Activated gamma-delta T cell (primary cell): ENCODE measurements around the gene MRPL9.

Experiments
- DNase-seq: peaks from one replicate; lab custom pipeline; 2025; lab: John Stamatoyannopoulos, UW
- total RNA-seq, 2 donors: gene quantifications; one replicate each; lab custom pipeline; 2026; lab: John Stamatoyannopoulos, UW

MRPL9 gene
- total RNA-seq, result 61.3 to 61.8 reads per million in 2 donors

DNA sequence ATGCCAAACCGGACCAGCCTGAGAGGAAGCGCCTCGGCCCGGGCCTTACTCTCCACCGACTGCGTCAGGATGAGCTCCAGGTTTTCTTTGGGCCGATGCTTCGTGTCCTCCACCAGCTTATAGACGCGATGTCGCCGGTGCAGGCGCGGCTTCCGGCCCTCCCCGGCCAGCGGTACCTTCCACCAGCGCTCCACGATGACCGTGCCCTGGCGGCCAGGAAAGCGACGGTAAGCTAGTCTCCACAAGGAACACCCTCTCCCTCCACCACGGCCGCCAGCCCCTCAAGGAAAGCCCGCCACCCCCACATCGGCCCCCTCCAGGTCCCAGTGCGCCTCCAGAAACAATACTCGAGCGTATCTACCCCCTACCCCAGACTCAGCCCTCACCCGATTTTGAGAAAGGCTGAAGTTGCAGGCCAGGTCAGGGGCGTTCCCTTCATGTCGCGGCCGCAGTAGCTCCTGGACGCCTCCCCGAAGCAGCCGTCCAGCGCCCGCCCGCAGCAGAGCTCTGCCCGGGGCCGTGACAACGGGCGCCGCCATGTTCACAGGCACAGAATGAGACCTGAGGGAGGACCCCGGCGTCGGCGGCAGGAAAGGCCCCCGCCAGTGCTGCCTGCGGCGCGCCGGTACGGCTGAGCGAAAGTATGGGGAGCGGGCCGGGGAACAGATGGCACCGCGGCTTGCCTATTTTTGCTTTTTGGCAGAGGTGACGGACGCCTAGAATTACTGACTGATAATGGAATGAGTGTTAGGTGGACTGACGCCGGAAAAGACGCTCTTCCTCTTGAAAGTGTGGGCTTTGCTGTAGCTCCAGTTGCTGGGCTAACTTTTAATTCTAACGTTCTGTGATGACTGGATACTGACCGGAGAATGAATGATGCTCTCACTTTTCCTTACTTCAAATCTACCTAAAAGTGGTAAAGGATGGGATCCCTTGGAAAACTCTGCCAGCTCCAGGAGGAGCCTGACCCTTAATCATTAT is at the start of gene MRPL9:
MRPL9 (minus strand) TSS at position 556 of the 981 bp plus-strand sequence; CDS start at position 539, 17 bp downstream.
- peak; percentile 74 for DNase-seq

DNA sequence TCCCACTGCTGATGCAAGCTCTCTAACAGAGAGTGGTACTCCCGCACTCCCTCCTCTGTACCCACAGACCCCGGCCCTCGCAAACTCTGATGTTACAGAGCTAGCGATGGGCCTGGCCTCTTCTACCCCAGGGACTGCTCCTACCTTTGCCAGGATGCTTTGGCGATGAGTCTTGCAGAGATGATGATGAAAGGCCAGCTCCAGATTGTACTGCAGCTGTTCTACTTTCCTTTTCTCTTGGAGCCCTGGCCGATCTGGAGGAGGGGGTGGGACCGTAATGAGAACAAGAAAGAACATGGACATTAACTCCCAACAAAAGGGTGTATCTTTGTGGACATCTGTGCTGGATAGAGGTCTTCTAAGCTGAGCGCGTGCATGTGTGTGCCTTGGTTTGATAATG is 47.9 kb upstream of the MRPL9 start:
- DNase-seq, result no peak

DNA sequence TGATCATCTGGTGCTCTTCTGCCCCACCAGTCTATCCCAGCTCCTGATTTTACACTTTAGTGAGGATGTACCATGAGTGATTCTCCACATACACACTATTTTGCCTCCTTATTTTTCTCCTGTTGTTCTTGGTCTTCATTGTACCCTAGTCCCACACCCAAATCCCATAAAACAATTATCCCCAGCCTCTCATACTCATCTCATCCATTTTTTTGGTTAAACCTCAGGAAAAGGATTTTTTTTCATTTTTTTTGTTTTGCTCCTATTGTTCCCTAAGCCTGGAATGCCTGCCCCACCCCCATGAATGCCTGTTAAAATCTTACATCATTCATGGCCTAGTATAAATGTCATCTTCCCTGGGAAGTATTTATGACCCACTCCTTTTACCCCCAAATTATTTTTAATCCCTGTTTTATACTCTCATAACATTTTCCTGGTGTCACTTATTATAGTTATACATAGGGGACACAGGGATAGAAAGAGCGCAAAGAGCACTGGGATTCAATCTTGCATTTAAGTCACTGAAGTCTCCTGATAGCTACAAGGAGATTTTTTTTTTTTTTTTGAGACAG is 46.8 kb upstream of the MRPL9 start:
- no peak for DNase-seq

DNA sequence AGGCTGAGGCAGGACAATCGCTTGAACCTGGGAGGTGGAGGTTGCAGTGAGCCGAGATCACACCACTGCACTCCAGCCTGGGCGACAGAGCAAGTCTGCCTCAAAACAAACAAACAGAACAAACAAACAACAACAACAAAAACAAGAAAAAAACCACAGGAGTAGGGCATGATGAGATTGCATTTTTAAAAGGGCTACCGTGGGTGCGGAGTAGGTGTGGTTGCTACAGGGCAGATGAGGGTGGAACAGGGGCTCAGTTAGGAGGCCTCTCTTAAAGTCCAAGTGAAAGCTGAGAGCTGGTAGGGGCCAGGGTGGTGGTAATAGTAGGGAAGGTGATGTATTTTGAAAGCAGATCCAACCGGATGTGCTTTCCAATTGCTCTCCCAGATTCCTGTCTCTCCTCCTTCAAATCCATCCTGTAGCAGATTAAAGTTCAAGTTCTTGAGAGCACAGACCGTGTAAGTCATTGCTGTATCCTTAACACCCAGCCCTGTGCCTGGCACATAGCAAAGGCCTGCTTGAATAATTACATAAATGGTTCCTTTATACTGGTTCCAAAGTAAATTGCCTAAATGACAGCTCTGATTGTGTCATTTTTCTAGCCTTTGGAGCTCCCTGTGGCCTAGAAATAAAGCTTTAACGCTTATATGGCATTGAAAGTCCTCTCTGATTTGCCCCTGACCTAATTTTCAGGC is 46.1 kb upstream of the MRPL9 start:
- DNase-seq, result no peak

DNA sequence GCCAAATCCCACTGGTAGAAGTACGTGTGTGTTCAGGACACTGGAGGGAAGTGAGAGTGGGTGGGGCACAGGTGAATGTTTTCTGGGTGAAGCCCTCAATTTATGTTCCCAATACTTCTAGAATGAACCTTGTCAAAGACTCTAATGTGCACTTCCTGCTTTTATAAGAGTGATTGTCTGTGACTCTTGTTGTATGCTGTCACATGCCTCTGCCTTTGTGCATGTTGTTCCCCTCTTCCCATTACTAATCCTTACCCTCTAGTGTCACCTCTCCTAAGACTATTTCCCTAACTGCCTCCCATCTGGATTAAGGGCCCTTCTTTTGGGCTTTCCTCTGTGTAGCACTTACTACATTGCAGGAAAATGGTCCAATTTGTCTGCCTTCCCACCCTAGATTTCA is 44.5 kb upstream of the MRPL9 start:
- no peak for DNase-seq

DNA sequence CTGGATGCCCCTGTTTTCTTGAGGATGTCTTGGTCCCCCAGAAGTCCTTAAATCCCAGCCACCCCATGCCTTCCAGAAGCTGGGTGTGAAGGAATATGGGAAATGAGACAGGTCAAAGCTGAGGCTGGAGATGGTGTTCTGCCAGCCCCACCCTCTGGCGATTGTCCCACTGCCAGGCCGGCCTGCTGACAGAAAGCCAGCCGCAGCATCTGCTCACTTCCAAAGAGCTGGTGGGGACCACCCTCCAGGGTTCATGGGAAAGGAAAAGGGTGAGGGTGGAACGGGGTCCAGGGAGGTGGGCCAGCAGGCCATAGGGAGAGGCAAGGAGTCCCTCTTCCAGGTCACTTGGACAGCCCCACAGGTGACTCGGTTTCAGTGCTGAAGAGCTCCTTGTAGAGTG is 43.8 kb upstream of the MRPL9 start:
- DNase-seq, result no peak

DNA sequence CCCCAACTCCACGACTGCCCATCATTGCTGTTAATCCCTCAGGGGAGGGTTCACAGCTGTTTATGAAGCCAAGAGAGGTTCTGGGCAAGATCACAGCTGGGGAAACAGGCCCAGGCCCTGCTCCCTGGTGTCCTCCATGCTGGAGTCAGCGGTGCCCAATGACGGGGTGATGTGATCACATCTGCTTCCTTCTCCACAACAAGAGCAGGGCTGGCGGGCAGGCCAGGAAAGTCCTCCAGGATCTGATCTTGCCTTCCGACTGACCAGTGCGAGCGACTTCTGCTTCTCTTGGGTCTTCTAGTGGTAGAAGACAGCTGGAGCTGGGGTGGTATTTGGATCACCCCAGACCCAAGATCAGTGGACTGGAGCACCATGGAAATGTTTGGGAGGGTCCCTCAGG is 42.9 kb upstream of the MRPL9 start:
- no peak for DNase-seq

DNA sequence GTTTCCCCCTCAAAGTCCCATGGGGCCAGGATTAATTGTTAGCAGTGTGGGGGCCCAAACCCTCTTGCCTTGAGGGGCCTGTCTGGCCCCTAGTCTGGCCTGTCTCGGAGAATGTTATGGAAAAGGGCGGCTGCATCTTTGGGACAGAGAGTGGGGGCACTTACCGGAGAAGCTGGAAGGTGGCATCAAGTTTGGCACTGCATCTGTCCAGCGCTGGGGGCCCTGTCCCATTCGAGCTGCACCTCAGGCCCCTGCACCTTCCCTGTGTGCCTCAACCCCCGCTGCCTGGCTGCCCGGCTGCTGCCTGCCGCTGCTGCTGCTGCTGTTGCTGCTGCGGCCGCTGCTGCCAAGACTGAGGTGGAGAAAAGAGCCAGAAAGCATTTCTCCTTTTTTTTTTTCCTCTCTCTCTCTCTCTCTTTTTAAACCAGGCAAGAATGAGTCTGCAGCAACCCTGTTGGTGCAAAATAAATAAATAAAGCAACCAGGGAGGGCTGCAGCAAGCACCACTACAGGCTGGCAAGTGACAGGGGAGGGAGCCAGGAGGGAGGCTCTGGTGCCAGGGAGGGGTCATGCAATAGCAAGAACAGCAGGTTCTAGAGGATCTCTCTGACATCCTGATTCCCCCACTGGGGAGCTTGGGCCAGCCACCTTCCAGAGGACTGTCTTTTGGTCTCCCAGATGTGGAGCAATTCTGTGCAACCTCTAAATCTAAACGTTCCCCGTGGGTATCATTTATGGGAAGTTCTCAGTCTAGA is 41.9 kb upstream of the MRPL9 start, which contains the start of gene LINGO4:
LINGO4 (minus strand) TSS at position 354 of the 755 bp plus-strand sequence. CDS start 2,715 bp downstream, outside the sequence.
- DNase-seq, result no peak

DNA sequence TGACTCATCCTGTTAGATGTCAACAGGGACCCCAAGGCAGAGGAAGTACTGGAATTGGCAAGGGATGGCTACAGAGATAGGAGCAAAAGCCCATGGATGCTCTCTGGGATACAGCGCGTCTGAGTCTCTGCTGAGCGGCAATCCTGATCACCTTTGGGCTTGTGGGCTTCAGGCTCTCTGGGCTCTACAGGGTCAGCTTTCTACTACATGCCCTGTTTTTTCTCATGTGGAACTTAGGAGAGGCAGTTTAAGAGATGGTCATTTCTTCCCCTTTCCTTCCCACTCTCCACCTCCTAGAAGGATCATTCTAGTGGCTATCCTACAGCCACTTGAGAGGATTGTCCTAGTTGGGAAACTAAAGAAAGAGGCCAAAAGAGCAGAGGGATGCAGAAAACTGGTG is 40.6 kb upstream of the MRPL9 start:
- DNase-seq, result no peak

DNA sequence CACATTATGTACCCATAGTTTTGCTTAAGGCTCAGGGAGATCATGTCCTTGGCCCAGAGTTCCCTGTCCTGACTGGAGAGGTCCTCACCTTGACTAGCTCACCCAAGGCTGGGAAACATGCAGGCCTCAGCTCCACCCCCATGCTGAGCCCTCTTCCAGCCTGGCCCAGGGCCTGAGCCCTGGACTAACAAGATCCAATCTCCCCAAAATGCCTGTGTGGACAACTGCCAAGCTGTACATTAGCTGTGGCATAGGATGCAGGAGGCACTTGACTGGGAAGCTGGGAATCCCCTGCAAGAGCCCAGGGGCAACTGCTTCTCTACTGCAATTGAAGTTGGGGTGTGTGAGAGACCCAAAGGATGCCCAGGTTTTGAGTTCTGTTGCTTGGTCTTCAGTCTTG is 39.9 kb upstream of the MRPL9 start:
- no peak for DNase-seq

DNA sequence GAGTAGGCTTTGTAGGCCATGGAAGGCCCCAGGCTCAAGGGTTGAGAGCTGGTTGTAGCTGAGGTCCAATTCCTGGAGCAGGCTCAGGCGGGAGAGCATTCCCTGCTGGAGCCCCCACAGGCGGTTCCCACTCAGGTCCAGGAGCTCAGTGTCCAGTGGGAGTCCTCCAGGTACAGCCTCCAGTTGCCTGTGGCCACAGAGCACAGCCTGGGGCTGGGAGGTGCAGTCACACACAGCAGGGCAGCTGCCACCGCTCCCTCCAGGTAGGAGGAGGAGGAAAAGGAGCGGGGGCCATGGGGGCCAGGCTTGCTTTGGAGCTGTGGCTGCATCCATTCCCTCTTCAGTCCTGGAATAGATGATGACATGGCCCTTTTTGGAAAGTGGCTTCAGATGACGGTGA is 39.1 kb upstream of the MRPL9 start:
- no peak for DNase-seq

DNA sequence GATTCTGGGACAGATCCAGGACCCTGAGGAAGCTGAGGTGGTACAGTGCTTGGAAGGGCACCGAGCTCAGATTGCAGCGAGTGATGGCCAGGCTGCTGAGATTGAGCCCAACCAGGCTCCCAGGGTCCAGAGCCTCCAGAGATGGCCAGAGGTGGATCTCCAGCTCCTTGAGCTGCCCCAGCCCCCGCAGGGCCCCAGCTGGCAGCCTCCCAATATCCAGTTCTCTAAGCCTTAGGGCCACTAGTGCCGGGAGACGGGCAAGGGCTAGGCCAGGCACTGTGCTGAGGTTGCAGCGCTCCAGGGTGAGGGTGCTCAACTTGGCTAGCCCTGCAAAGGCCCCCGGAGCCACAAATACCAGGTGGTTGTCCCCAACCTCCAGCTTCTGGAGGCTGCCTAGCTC is 38.5 kb upstream of the MRPL9 start:
- DNase-seq, result no peak

DNA sequence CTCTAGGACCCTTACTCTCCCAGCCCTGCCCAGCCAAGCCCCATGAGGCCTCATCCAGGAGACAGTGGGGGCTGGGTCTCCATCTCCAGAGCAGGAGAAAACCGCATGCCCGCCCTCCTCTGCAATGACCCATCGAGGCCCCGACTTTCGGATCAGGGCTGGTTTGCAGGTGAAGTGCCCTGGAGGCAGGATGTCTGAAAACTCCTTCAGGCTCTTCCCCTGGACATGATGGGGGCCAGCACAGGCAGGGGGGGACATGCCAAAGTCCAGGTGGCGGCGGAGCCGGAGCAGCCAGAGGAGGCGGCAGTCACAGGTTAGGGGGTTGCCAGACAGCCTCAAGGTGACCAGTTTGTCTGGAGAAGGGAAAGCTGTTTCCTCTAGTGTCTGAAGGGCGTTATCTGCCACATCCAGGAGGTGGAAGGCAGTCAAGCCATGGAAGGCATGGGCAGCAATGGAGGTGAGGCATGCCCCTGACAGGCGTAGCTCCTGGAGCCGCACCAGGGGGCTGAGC is 38.1 kb upstream of the MRPL9 start:
- DNase-seq, result no peak

DNA sequence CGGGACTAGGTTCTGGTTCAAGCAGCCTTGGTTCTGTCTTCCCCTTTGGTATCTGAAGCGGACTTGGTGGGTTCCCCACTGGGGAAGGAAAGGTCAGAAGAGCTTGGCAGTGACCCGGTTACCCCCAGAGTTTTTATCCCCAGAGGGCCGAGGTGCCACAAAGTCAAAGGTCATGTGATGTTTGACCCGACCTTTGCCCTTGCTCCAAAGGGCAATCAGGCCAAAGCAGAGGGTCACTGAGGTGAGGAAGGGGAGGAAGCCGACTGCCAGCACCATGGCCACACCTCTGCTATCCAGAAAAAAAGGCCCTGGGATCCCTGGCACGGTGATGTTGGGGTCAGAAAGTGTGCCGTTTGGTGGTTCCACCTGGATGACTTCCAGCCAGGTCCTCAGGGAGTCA is 37.5 kb upstream of the MRPL9 start:
- DNase-seq, result no peak

DNA sequence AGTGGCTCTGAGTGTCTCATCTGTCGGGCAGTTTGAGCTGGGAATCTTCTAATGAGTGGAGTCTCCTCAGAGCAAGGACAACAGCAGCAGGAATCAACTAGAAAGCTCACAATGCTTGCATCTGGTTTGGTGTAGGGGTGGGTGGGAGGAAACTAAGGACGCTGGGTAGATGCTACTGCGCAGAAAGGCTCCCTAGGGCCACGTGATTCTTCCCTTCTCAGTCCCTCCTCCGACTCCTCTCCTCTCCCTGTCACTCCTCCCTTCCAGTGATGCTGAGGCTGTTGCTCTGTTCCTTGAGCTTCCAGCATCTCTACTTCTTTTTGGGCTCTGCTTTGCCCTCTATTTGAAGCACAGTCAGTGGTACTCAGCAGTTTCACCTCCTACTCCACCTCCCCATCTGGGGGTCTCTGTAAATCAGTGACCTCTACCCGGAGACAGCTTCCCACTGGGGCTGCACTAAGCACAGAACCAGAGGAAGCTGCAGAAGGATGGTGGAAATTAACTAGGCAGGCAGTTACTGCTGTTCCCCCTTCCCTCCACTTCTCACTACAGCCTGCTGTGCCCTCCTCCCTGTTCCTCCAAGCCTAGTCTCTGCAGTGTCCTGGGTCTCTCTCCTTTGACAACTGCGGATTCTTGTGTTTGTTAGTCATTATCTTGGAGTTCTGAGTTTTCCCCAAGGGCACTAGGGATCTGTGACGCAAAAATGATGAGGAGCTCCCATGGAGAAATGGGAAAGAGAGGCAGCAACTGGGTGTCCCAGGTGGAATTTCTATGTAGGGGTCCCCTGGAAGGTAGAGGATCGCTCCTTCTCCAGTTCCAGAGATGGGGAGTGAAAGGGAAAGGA is 36.1 kb upstream of the MRPL9 start:
- no peak for DNase-seq

DNA sequence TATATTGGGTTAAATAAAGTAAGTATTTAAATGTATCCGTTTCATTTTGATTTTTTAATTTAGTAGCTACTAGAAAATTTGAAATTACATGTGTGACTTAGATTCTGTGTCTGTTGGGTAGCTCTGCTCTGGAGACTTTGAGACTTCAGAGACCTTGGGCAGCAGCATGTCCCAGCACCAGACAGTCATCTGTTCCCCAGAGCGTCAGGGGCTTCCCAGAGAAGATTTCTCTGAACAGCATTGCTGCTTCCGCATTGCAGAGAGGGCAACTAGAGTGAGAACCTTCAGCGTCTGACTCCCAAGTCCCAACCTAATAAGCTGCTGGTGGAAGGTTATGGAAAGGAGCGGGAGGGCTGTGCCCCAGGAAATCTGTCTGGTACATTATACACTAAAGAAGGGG is 35.3 kb upstream of the MRPL9 start:
- no peak for DNase-seq

DNA sequence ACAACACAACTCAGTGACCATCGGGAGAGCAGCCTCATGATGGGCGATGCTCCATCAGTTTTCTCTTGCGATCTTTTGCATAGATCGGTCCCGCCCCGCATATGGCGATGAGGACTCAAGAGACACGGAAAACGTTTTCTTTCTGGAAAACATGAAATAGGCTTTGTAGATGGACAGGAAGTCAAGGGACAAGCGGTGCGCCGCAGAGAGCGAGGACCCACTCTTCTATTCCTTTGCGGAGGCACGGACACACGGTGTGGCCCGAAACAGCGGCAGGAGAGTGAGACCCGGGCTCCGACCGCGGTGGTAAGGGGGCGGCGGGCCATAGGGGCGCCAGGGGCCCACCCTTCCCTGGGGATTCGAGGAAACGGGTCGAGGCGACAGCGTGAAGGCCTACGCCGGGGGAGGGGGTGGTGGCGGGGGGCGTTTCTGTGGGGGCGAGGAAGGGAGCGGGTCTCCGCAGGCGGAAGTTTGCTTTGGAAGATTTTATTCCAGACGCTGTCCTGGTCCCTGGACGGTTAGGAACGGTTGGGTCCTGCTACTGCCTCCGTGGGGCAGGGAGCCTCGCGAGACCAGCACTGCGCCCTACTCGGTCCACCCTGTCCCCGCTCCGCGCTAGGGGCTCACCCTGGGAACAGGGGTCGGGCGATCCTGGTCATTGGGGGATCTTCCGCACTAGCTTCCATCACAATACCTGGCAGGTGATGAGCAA is 27.8 kb upstream of the MRPL9 start:
- no peak for DNase-seq

DNA sequence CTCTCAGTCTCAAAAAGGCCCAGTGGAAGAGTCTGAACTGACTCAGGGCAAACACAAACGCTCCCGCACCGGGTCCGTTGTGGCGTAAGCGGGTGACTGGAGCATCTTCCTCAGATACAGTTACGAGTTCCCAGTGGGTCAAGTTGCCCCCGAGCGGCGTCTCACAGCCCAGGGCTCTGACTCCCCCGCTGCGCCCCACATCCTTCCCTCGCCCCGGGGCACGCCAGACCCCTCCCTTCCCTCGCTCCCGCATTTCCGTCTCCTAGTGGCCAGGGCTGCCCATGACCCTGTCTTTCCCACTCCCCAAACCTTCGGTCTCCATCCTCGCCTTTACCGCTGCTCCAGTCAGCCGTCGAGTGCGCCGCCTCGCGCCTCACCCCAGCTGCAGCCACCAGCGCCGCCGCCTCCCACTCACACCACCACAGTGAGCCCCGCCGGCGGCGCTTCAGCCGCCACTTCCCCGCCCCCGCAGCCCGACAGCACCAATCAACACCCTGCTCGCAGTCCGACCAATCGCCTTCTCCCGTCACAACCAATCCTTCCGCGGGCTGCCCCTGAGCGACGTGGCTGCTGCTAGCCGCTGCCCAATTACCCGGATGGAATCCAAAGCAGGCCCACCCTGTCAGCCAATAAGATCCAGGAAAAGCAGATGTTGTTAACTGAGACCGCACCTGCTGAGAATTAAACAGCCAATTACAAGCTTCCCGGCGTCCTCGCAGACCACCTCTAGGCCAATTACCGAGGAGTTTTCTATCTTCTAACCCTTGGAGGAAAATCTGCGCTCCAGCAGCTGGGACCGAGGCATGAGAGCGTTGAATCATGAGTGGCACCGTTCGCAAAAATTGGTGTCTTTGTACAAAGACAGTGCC is 27.0 kb upstream of the MRPL9 start, which contains the start of gene TDRKH:
TDRKH (minus strand) TSS at position 430 of the 869 bp plus-strand sequence. CDS start 7,478 bp downstream, outside the sequence.
- peak; percentile 93 for DNase-seq

DNA sequence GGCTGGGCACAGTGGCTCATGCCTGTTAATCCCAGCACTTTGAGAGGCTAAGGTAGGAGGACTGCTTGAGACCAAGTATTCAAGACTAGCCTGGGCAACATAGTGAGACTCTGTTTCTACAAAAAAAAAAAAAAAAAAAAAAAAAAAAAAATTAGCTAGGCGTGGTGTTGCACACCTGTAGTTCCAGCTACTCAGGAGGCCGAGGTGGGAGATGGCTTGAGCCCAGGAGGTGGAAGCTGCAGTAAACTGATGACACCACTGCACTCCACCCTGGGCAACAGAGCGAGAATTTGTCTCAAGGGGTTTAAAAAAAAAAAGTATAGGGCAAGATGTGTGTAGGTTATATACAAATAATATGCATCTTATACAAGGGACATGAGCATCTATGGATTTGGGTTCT is 24.4 kb upstream of the MRPL9 start:
- DNase-seq, result no peak
